Mesenchymal stem cell (in vitro differentiated cells and primary cell): ENCODE data around the gene RANBP17.
"Not testable (repeated sequence)": the region's sequence is repeated elsewhere in the genome, so short reads cannot be mapped to it uniquely, and the experiment has no call there.

Source experiments
- DNase-seq: peaks from one replicate; pipeline ENCODE4 v3.0.0-alpha.2; 2013
- H2AFZ ChIP-seq: one replicate; pipeline ENCODE4 v1.6.1; 2013; ENCODE audit warnings: low read depth, mild to moderate bottlenecking, control low read depth, inconsistent platforms, low read length, moderate library complexity
- H2AK5ac ChIP-seq: 2 replicates; pipeline ENCODE4 v1.6.1; 2013; ENCODE audit warnings: low read length, moderate library complexity, mild to moderate bottlenecking, inconsistent platforms; ENCODE audit not compliant: severe bottlenecking
- H2BK120ac ChIP-seq: one replicate; pipeline ENCODE4 v1.6.1; 2013; ENCODE audit warnings: low read depth, mild to moderate bottlenecking, inconsistent platforms, low read length, moderate library complexity
- H2BK12ac ChIP-seq, 2 experiments: one replicate each; pipeline ENCODE4 v1.6.1; 2013; ENCODE audit warnings: inconsistent platforms in 2 of 2, low read length in 2 of 2, mild to moderate bottlenecking in 2 of 2, moderate library complexity in 2 of 2, control low read depth in 1 of 2
- H2BK15ac ChIP-seq: one replicate; pipeline ENCODE4 v1.6.1; 2013; ENCODE audit warnings: mild to moderate bottlenecking, low read depth, inconsistent platforms; ENCODE audit not compliant: poor library complexity, severe bottlenecking
- H2BK5ac ChIP-seq: 2 replicates; pipeline ENCODE4 v1.6.1; 2013; ENCODE audit warnings: low read depth, mild to moderate bottlenecking, low read length, control low read depth, inconsistent platforms; ENCODE audit not compliant: poor library complexity, severe bottlenecking
- H3K14ac ChIP-seq, 2 experiments: one replicate each; pipeline ENCODE4 v1.6.1; 2013; ENCODE audit warnings: inconsistent platforms in 2 of 2, low read length in 2 of 2, control low read depth in 1 of 2, mild to moderate bottlenecking in 1 of 2, moderate library complexity in 1 of 2
- H3K18ac ChIP-seq, 2 experiments: one replicate each; pipeline ENCODE4 v1.6.1; 2013; ENCODE audit warnings: inconsistent platforms in 2 of 2, low read length in 2 of 2, control low read depth in 1 of 2, low read depth in 1 of 2, mild to moderate bottlenecking in 1 of 2
- H3K23ac ChIP-seq, 2 experiments: one replicate each; pipeline ENCODE4 v1.6.1; 2013; ENCODE audit warnings: inconsistent platforms in 2 of 2, low read length in 2 of 2, mild to moderate bottlenecking in 2 of 2, moderate library complexity in 2 of 2, control low read depth in 1 of 2
- H3K27ac ChIP-seq: 2 replicates; pipeline ENCODE4 v1.5.1; 2013; ENCODE audit warnings: mild to moderate bottlenecking, moderate library complexity, low read length, control low read depth, inconsistent platforms; ENCODE audit not compliant: poor library complexity, severe bottlenecking
- H3K27me3 ChIP-seq, 2 experiments: 2 replicates each; pipeline versions ENCODE4 v1.6.1 to v1.7.0; 2013; ENCODE audit warnings: low read length in 2 of 2, mild to moderate bottlenecking in 2 of 2, moderate library complexity in 2 of 2, control low read depth in 1 of 2, inconsistent platforms in 1 of 2; ENCODE audit not compliant: control insufficient read depth in 1 of 2, insufficient read depth in 1 of 2
- H3K36me3 ChIP-seq, 2 experiments: 2 replicates each; pipeline versions ENCODE4 v1.6.1 to v1.7.0; 2013; ENCODE audit warnings: low read length in 2 of 2, control low read depth in 1 of 2, inconsistent platforms in 1 of 2, low read depth in 1 of 2, mild to moderate bottlenecking in 1 of 2; ENCODE audit not compliant: insufficient read depth in 2 of 2, control insufficient read depth in 1 of 2
- H3K4ac ChIP-seq, 2 experiments: one replicate each; pipeline ENCODE4 v1.6.1; 2013; ENCODE audit warnings: inconsistent platforms in 2 of 2, low read length in 2 of 2, mild to moderate bottlenecking in 2 of 2, moderate library complexity in 2 of 2, control low read depth in 1 of 2, low read depth in 1 of 2
- H3K4me1 ChIP-seq: 2 replicates; pipeline ENCODE4 v1.6.1; 2013; ENCODE audit warnings: low read depth, low read length, control low read depth; ENCODE audit not compliant: control insufficient read depth, insufficient read depth
- H3K4me2 ChIP-seq: 2 replicates; pipeline ENCODE4 v1.6.1; 2013; ENCODE audit warnings: low read length, mild to moderate bottlenecking, inconsistent platforms; ENCODE audit not compliant: poor library complexity, severe bottlenecking
- H3K4me3 ChIP-seq, 2 experiments: 2 replicates each; pipeline versions ENCODE4 v1.5.1 to v1.7.0; 2013; ENCODE audit warnings: low read length in 2 of 2, mild to moderate bottlenecking in 2 of 2, control low read depth in 1 of 2, low read depth in 1 of 2; ENCODE audit not compliant: insufficient read depth in 1 of 2
- H3K79me1 ChIP-seq: replicated peaks from 2 replicates; pipeline ENCODE4 v1.6.1; 2013; ENCODE audit warnings: mild to moderate bottlenecking, control low read depth, low read length, inconsistent platforms; ENCODE audit not compliant: poor library complexity, severe bottlenecking
- H3K9ac ChIP-seq: 2 replicates; pipeline ENCODE4 v1.7.0; 2013; ENCODE audit warnings: mild to moderate bottlenecking, low read length, moderate library complexity
- H3K9me3 ChIP-seq: 2 replicates; pipeline ENCODE4 v1.7.0; 2013; ENCODE audit warnings: mild to moderate bottlenecking, low read length; ENCODE audit not compliant: control insufficient read depth
- H4K8ac ChIP-seq: one replicate; pipeline ENCODE4 v1.6.1; 2013; ENCODE audit warnings: inconsistent platforms, mild to moderate bottlenecking, low read length, moderate library complexity
- H4K91ac ChIP-seq: one replicate; pipeline ENCODE4 v1.6.1; 2013; ENCODE audit warnings: mild to moderate bottlenecking, low read length, inconsistent platforms
- WGBS: methylation state at CpG from one replicate; pipeline ENCODE4 v1.1.7; 2013; ENCODE audit warnings: mixed read lengths; 5-methylcytosine and 5-hydroxymethylcytosine counted together

Gene RANBP17

GRCh38 chr5:171174960-171175359 is 313.1 kb downstream of the RANBP17 start:
- not testable (repeated sequence) for H3K36me3 ChIP-seq, H2AFZ ChIP-seq, DNase-seq, H3K4ac ChIP-seq, H2BK12ac ChIP-seq, H3K14ac ChIP-seq, H3K23ac ChIP-seq, H3K27ac ChIP-seq, H2BK15ac ChIP-seq, H3K9me3 ChIP-seq, H2BK5ac ChIP-seq, H4K8ac ChIP-seq, H3K4me2 ChIP-seq, H3K4me1 ChIP-seq, H2BK120ac ChIP-seq, H3K4me3 ChIP-seq, H3K9ac ChIP-seq, H4K91ac ChIP-seq, H3K79me1 ChIP-seq, H3K18ac ChIP-seq, H3K27me3 ChIP-seq, H2AK5ac ChIP-seq
- 100% methylated on average over 1 of the region's 2 CpGs for WGBS

GRCh38 chr5:171175746-171176145 is 313.9 kb downstream of the RANBP17 start:
- Histone ChIP-seq H3K9me3 (no peaks in the 10 kb centered on the region), H3K9ac (no peak overlapping the region), H4K91ac (no peak overlapping the region), H3K4ac (no peak overlapping the region), H2BK15ac (no peak overlapping the region), H2BK12ac (no peak overlapping the region), H3K27me3 (no peaks in the 10 kb centered on the region), H2BK5ac (no peak overlapping the region), H2BK120ac (no peak overlapping the region), H3K4me3 (no peak overlapping the region), H2AFZ (no peak overlapping the region), H3K23ac (no peak overlapping the region), H3K36me3 (no peaks in the 10 kb centered on the region), H3K18ac (no peak overlapping the region), H4K8ac (no peak overlapping the region), H3K14ac (no peak overlapping the region), H2AK5ac (no peak overlapping the region), H3K4me1 (no peaks in the 10 kb centered on the region), H3K27ac (no peak overlapping the region), H3K79me1 (no peaks in the 10 kb centered on the region), H3K4me2 (no peak overlapping the region)
- no peak for DNase-seq
- WGBS: 78% methylated on average over 3 of the region's 3 CpGs

GRCh38 chr5:171178190-171178589 is 316.4 kb downstream of the RANBP17 start:
- H3K23ac ChIP-seq, H3K4me3 ChIP-seq: not testable (repeated sequence)

GRCh38 chr5:171188016-171188415 is 326.2 kb downstream of the RANBP17 start:
- Histone ChIP-seq H3K9ac (no peak overlapping the region), H3K4me1 (no peaks in the 10 kb centered on the region), H3K9me3 (no peaks in the 10 kb centered on the region), H3K4me2 (no peak overlapping the region), H2AFZ (no peak overlapping the region), H2BK5ac (no peak overlapping the region), H2BK120ac (no peak overlapping the region), H4K8ac (no peak overlapping the region), H3K79me1 (no peaks in the 10 kb centered on the region), H3K14ac (no peak overlapping the region), H4K91ac (no peak overlapping the region), H3K27me3 (no peaks in the 10 kb centered on the region), H3K27ac (no peak overlapping the region), H2BK15ac (no peak overlapping the region), H3K18ac (no peak overlapping the region), H3K4me3 (no peak overlapping the region), H3K36me3 (no peaks in the 10 kb centered on the region), H2AK5ac (no peak overlapping the region), H2BK12ac (no peak overlapping the region), H3K4ac (no peak overlapping the region), H3K23ac (no peak overlapping the region)
- WGBS: 96% methylated on average over 4 of the region's 4 CpGs
- DNase-seq: no peak

More at GRCh38 chr5:171178190-171178589, 316.4 kb downstream of the RANBP17 start:
- H2BK12ac ChIP-seq, H3K27me3 ChIP-seq, H4K91ac ChIP-seq, H2BK5ac ChIP-seq, H3K4ac ChIP-seq, H2AFZ ChIP-seq, H3K18ac ChIP-seq, H3K9ac ChIP-seq, H3K79me1 ChIP-seq, DNase-seq, H3K27ac ChIP-seq, H4K8ac ChIP-seq, H3K4me2 ChIP-seq, H3K9me3 ChIP-seq, H3K14ac ChIP-seq, H2AK5ac ChIP-seq, H2BK120ac ChIP-seq, H3K4me1 ChIP-seq, H3K36me3 ChIP-seq, H2BK15ac ChIP-seq: not testable (repeated sequence)
- 89% methylated on average over 4 of the region's 5 CpGs for WGBS
